GM12891 (cell line): ENCODE data around the gene MAP3K13.

Experiments used
- POLR2A ChIP-seq: IDR thresholded peaks from 2 replicates; pipeline ENCODE4 v1.6.1; 2011; ENCODE audit warnings: low read depth, low read length, control low read depth
- POLR2AphosphoS5 ChIP-seq: IDR thresholded peaks from 2 replicates; pipeline ENCODE4 v1.6.1; 2011; ENCODE audit warnings: low read depth, low read length, control low read depth
- TAF1 ChIP-seq: IDR thresholded peaks from 2 replicates; pipeline ENCODE4 v1.6.1; 2011; ENCODE audit warnings: low read depth, low read length, control low read depth

DNA sequence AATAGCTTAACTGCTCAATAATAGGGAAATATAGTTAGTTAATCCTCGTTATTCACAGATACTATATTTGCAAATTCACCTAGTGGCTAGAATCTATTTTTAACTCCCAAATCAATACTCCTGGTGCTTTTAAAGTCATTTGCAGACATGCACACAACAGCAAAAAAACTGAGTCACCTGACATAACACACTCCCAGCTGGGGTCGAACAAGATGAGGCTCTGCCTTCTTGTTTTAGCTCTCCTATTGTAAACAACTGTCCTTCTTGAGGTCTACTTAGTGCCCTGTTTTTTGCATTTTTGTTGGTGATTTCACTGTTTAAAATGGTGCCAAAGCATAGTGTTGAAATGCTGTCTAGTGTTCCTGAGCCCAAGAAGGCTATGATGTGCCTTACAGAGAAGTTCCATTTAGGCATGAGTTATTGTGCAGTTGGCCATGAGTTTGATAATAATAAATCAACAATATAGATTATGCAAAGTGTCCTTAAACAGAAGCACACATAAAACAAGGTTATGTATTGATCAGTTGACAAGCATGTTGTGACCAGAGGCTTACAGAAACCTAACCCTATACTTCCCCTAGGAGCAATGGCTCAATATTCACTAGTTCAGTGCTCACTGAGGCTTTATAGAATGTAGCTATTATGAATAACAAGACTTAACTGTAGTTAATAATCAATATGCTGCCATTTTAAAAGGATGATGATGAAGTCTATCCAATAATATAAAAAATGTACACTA, 18.6 kb downstream of the MAP3K13 start:
- TF ChIP-seq POLR2A (no peak), POLR2AphosphoS5 (no peak), TAF1 (no peak)
